Breast epithelium (tissue), 3 donors: Measurements from ENCODE around the gene PTPRO.

Experiments
- POLR2A ChIP-seq: fragments of 450-650 bp; IDR thresholded peaks from one replicate; pipeline ENCODE4 v1.6.1; 2016; ENCODE audit warnings: antibody characterized with exemption, mild to moderate bottlenecking, moderate library complexity
- TF ChIP-seq, protein P1 (sequence below), 3 donors: fragments of 450-650 bp; IDR thresholded peaks; one replicate each; pipeline ENCODE4 v1.5.1; 2016 to 2017; ENCODE audit warnings: antibody characterized with exemption in 3 of 3, mild to moderate bottlenecking in 3 of 3, moderate library complexity in 3 of 3

DNA sequence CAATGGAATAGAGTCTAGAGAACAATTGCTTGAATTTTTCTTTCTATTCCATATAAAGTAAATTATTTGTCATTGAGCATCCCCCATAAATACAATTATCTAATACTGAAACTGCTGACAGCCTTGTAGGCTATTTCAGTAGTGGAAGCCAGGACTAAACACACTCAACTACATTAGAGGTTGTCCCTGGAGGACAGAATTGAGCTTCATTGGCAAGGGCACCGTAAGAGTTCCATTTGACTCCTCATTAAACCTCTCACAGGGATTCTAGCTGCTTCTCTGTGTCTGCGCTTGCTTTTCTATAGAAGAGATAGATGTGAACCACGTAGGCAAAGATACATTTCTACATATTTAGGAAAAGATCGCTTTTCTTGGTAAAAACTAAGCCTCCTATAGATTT lies 3.5 kb upstream of the PTPRO start:
- TF ChIP-seq, protein P1, sequence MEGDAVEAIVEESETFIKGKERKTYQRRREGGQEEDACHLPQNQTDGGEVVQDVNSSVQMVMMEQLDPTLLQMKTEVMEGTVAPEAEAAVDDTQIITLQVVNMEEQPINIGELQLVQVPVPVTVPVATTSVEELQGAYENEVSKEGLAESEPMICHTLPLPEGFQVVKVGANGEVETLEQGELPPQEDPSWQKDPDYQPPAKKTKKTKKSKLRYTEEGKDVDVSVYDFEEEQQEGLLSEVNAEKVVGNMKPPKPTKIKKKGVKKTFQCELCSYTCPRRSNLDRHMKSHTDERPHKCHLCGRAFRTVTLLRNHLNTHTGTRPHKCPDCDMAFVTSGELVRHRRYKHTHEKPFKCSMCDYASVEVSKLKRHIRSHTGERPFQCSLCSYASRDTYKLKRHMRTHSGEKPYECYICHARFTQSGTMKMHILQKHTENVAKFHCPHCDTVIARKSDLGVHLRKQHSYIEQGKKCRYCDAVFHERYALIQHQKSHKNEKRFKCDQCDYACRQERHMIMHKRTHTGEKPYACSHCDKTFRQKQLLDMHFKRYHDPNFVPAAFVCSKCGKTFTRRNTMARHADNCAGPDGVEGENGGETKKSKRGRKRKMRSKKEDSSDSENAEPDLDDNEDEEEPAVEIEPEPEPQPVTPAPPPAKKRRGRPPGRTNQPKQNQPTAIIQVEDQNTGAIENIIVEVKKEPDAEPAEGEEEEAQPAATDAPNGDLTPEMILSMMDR (IDR thresholded peaks at IDR 0.05), result no peak
- TF ChIP-seq POLR2A, result no peak
